GM19099 (cell line): ENCODE results near the gene CENPA.

Source experiments
- POLR2A ChIP-seq: IDR thresholded peaks from 3 replicates; pipeline ENCODE4 v1.6.1; 2011; ENCODE audit warnings: low read depth; ENCODE audit not compliant: insufficient read length; ENCODE audit errors: extremely low read depth

Gene CENPA

DNA sequence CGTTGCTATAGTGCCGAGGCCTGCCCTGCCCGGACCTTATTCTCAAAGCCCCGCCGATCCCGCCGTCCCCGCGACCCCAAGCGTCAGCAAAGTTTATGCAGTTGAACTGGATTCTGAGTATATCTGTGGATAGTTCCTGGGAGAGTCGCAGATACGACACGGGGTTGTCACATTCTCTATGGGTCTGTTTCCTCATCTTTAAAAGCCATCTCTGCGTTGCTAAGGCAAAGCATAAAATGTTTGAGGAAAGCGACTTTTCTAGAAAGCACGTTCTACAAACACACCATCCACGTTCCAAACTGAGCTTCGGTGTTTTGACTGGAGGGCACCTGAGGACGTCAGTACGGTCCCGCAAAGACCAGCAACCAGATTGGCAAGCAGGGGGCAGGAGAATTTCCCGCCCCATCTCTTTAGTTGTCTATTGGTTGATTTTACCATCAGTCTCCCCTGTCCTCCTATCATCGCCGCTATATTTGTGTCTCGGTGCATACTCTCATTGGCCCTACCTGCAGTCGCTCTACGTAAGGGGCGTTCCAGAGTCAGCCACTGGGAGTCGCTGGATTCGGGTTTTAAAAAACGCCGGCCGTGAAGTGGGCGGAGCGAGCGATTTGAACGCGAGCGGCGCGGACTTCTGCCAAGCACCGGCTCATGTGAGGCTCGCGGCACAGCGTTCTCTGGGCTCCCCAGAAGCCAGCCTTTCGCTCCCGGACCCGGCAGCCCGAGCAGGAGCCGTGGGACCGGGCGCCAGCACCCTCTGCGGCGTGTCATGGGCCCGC lies at the start of gene CENPA:
Gene CENPA (plus strand): TSS at position 626 of the 776 bp plus-strand sequence. CDS start 141 bp downstream, at position 767.
- peak; percentile 79 for TF ChIP-seq POLR2A

DNA sequence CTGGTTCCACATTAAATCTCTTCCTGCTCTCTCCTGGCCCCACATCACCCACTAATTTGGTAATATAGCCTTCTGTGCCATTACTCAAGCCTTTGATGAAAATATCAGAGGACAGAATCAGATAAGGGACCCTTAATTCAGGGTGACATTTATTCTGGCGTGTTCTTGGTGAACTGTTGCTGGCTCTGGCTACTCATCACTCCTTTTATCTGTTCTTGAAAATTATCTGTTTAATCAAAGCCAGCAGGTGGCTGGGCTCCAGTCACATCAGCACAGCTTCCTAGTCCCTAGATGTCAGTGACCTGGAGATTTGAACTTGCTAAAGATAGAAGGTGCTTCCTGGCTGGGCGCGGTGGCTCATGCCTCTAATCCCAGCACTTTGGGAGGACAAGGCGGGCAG lies 48.6 kb upstream of the CENPA start:
- no peak for TF ChIP-seq POLR2A

DNA sequence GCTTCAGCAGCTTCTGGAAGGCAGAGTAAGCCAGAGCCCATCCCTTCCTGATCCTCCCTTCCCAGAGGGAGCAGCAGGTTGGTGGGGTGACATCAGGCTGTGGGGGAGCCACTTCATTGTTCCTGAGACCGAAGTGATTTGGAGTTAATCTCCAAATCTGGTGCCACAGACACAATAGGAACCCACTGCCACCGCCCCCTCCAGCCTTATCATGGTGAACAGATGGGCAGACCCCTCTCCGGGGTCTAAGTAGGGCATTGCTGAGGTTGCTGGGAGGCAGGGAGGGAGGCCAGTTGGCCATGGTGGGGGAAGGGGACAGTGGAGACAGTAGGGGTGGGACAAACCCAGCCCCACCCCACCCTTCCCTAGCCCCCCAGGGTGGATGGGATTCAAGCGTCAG lies 47.4 kb upstream of the CENPA start:
- no peak for TF ChIP-seq POLR2A

DNA sequence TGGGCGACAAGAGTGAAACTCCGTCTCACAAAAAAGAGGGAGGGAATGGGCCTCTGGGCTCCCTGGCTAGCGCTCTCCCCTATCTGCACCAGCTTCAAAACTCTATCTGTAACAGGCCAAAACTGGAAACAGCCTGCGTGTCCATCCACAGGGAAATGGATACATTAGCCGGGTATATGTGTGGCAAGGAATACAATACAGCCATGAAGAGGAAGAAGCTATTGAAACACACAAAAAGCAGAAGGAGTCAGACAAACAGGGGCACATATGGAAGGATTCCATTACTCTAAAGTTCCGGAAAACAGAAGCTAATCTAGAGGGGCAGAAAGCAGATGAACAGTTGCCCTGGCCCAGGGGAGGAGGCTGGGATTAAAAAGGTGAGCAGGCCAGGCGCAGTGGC lies 46.3 kb upstream of the CENPA start:
- no peak for TF ChIP-seq POLR2A

GRCh38 chr2:26740346-26740745 lies 45.5 kb upstream of the CENPA start:
- no peak for TF ChIP-seq POLR2A

DNA sequence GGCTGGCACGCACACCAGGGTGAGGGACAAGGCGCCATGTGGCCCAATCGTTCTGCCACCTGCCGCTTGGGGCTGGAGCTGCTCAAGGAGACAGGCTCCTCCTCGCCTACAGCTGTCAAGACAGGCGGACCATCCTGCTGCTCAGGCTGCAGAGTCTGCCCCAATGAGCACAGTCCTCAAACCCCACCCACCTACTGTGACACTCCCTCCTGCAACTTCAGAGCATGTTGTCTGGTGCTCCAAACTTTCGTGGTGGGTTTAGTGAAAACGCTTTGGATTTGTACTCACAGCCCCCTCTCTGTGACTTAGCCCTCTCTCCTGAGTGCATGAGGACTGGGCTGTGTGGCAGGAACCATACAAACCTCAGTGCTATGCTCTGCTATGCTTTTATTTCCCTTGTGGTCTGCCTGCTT lies 45.0 kb upstream of the CENPA start:
- TF ChIP-seq POLR2A, result no peak

DNA sequence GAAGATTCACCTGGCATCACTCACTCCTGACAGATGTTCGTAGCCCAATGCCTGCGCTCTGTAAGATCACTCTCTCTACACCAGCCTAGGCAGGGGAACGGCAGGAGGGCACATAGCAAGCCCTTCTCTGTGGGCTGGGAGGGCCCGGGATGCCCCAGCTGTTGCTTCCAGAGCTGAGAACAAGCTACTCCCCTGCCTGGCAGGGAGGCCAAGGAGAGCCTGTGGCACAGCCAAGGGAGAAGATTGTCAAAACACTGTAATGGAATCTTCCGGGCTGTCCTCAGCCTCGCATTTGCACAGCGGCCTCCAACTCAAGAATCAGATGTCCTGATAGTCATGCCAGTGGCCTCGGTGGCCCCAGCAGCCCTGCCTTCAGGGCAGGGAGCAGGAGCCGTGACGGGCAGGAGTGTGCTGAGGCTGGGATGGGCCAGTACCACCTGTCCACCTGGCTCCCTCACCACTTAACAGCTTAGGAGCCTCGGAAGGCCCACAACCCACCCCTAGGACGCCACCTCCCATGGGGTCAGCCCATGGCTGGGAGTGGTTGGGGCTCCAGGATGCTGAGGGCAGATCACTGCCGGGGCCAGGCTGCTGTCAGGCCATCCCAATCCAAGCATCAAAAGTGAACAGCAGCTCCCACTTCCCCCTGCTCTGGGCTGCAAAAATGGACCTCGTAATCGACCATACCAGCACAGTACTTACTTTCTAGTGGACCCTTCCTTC lies 43.6 kb upstream of the CENPA start:
- TF ChIP-seq POLR2A, result no peak

GRCh38 chr2:26743852-26744251 lies 42.0 kb upstream of the CENPA start:
- TF ChIP-seq POLR2A, result no peak

GRCh38 chr2:26744953-26745352 lies 40.9 kb upstream of the CENPA start:
- no peak for TF ChIP-seq POLR2A

- TF ChIP-seq POLR2A, result no peak
Observed at GRCh38 chr2:26745609-26746327, 40.1 kb upstream of the CENPA start.

- TF ChIP-seq POLR2A, result no peak
Observed at GRCh38 chr2:26746934-26747333, 38.9 kb upstream of the CENPA start.

DNA sequence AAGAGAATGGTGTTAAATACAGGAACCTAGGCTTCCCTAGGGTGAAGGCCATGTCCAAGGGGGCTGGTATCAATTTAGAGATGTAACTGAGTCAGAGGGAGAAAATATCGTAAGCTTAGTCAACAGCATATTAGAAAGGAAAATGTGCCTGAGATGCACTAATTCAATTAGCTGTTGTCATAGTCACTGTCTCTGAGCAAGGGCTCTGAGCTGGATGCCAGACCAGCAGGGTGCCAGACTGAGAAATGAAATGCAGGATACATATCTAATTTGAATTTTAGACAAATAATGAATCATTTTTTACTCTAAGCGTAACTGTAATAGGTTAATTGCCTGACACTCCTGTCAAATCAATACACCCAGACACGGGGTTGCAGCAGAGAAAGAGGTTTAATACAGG lies 33.2 kb upstream of the CENPA start:
- TF ChIP-seq POLR2A, result no peak

DNA sequence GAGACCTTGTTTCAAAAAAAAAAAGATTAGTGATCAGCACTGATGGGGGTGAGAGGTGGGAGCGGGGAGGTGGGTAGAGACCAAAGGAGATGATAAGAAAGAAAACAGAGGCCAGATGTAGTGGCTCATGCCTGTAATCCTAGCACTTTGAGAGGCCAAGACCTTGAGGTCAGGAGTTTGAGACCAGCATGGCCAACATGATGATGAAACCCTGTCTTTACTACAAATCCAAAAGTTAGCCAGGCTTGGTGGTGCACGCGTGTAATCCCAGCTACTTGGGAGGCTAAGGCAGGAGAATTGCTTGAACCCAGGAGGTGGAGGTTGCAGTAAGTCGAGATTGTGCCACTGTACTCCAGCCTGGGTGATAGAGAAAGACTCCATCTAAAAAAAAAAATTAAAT lies 31.3 kb upstream of the CENPA start:
- no peak for TF ChIP-seq POLR2A

- TF ChIP-seq POLR2A, result no peak
Observed at GRCh38 chr2:26754972-26755670, 30.7 kb upstream of the CENPA start.

- no peak for TF ChIP-seq POLR2A
Observed at GRCh38 chr2:26756337-26756736, 29.5 kb upstream of the CENPA start.
